GM18868 (cell line): ENCODE results near the gene ANKFY1.
A peak's percentile ranks its signal among the peaks of the same experiment; 100 is the strongest.

ENCODE experiments used
- ATAC-seq: cut with Tn5 transposase; IDR thresholded peaks from one replicate; pipeline ENCODE4 v1.9.1; 2021; ENCODE audit warnings: mild to moderate bottlenecking, moderate library complexity; ENCODE audit not compliant: unreplicated experiment

Gene ANKFY1

GRCh38 chr17:4263282-4264215 lies at the start of gene ANKFY1:
ANKFY1 (minus strand) TSS chr17:4263979; CDS start chr17:4263941, 38 bp downstream.
- peak; percentile 94 for ATAC-seq

GRCh38 chr17:4310354-4311060 lies 46.7 kb upstream of the ANKFY1 start:
- ATAC-seq: no peak

- no peak for ATAC-seq
Measured at GRCh38 chr17:4309897-4310296, 46.1 kb upstream of the ANKFY1 start.

GRCh38 chr17:4307179-4307930 lies 43.6 kb upstream of the ANKFY1 start:
- ATAC-seq: no peak

GRCh38 chr17:4305224-4305623 lies 41.4 kb upstream of the ANKFY1 start:
- no peak for ATAC-seq

- no peak for ATAC-seq
Measured at GRCh38 chr17:4304417-4305027, 40.7 kb upstream of the ANKFY1 start.

- no peak for ATAC-seq
Measured at GRCh38 chr17:4301066-4301465, 37.3 kb upstream of the ANKFY1 start.

- ATAC-seq: no peak
Measured at GRCh38 chr17:4297351-4297750, 33.6 kb upstream of the ANKFY1 start.

- ATAC-seq: no peak
Measured at GRCh38 chr17:4295686-4296085, 31.9 kb upstream of the ANKFY1 start.

- no peak for ATAC-seq
Measured at GRCh38 chr17:4293572-4293971, 29.8 kb upstream of the ANKFY1 start.

- no peak for ATAC-seq
Measured at GRCh38 chr17:4287710-4288109, 23.9 kb upstream of the ANKFY1 start.

GRCh38 chr17:4276514-4276913 lies 12.7 kb upstream of the ANKFY1 start:
- no peak for ATAC-seq

GRCh38 chr17:4272972-4273368 lies 9.2 kb upstream of the ANKFY1 start:
- ATAC-seq: no peak

GRCh38 chr17:4272213-4272971 lies 8.6 kb upstream of the ANKFY1 start:
- ATAC-seq: no peak

- ATAC-seq: no peak
Measured at GRCh38 chr17:4270736-4271135, 7.0 kb upstream of the ANKFY1 start.

- ATAC-seq: no peak
Measured at GRCh38 chr17:4269915-4270314, 6.1 kb upstream of the ANKFY1 start.

GRCh38 chr17:4267402-4267801 lies 3.6 kb upstream of the ANKFY1 start:
- ATAC-seq: no peak

- ATAC-seq: no peak
Measured at GRCh38 chr17:4266550-4266949, 2.8 kb upstream of the ANKFY1 start.

GRCh38 chr17:4262703-4263102 lies 1.1 kb downstream of the ANKFY1 start:
- no peak for ATAC-seq

GRCh38 chr17:4261452-4261851 lies 2.3 kb downstream of the ANKFY1 start:
- ATAC-seq: no peak
